SK-N-MC (cell line): ENCODE results near the gene SLC36A4.

Experiments used
- EZH2 ChIP-seq: fragments of 200-600 bp; sonication (generic); IDR thresholded peaks from one replicate; pipeline ENCODE4 v1.6.1; 2017; ENCODE audit warnings: antibody characterized with exemption
- POLR2AphosphoS5 ChIP-seq: IDR thresholded peaks from 2 replicates; pipeline ENCODE4 v1.6.1; 2012; ENCODE audit warnings: mild to moderate bottlenecking, low read depth, low read length, borderline replicate concordance

GRCh38 chr11:93118276-93118675 lies 79.5 kb downstream of the SLC36A4 start:
- TF ChIP-seq POLR2AphosphoS5 (no peak), EZH2 (no peak)
